ENCODE measurements around the gene ZNF532.

GRCh38 chr18:58990720-58991119, 126.0 kb downstream of the ZNF532 start:
- no peak for TF ChIP-seq POLR2A (IDR thresholded peaks at IDR 0.05)
- no peak for TF ChIP-seq CTCF (IDR thresholded peaks at IDR 0.05)
